Hepatocyte (in vitro differentiated cells): Measurements from ENCODE around the gene JARID2.

Experiments
- CTCF ChIP-seq: fragments of 200-600 bp; sonication (generic); IDR thresholded peaks from 2 replicates; pipeline ENCODE4 v1.5.1; 2016; ENCODE audit warnings: antibody characterized with exemption, mild to moderate bottlenecking; ENCODE audit not compliant: poor library complexity
- EZH2 ChIP-seq: fragments of 200-600 bp; sonication (generic); IDR thresholded peaks from 2 replicates; pipeline ENCODE4 v1.6.1; 2016; ENCODE audit warnings: antibody characterized with exemption, mild to moderate bottlenecking, borderline replicate concordance
- EZH2phosphoT487 ChIP-seq: fragments of 200-600 bp; sonication (generic); IDR thresholded peaks from one replicate; pipeline ENCODE4 v1.6.1; 2018; ENCODE audit warnings: antibody characterized with exemption, mild to moderate bottlenecking, low read depth, moderate library complexity; ENCODE audit not compliant: unreplicated experiment, severe bottlenecking

GRCh38 chr6:15491986-15492269 is 246.1 kb downstream of the JARID2 start:
- TF ChIP-seq CTCF (no peak), EZH2phosphoT487 (no peak), EZH2 (no peak)
